GM18502 (cell line): ENCODE results near the gene GSTA2.
A peak's percentile ranks its signal among the peaks of the same experiment; 100 is the strongest.
"Not testable (repeated sequence)": the region's sequence is repeated elsewhere in the genome, so short reads cannot be mapped to it uniquely, and the experiment has no call there.

Experiments used
- ATAC-seq: cut with Tn5 transposase; IDR thresholded peaks from one replicate; pipeline ENCODE4 v1.9.1; 2021; ENCODE audit warnings: mild to moderate bottlenecking; ENCODE audit not compliant: unreplicated experiment, poor library complexity

GSTA2 gene

DNA sequence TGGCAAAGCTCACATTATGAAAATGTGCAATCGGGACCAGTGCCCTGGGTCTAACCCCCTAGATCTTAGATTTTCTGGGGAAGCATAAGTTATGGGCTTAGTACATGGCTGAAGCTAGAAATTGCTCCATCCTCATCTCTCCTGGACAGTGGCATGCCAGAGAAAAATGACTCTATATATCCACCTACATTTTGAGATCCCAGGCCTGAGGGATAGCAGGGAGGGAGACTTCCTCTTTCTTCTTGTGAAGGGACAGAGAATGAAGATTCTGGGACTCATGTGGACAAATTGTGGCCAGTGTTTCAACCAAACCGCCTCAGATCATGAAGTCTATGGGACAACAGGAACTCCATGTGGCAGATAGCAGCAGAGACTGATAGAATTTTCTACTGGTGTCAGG lies 35.4 kb downstream of the GSTA2 start:
- no peak for ATAC-seq

DNA sequence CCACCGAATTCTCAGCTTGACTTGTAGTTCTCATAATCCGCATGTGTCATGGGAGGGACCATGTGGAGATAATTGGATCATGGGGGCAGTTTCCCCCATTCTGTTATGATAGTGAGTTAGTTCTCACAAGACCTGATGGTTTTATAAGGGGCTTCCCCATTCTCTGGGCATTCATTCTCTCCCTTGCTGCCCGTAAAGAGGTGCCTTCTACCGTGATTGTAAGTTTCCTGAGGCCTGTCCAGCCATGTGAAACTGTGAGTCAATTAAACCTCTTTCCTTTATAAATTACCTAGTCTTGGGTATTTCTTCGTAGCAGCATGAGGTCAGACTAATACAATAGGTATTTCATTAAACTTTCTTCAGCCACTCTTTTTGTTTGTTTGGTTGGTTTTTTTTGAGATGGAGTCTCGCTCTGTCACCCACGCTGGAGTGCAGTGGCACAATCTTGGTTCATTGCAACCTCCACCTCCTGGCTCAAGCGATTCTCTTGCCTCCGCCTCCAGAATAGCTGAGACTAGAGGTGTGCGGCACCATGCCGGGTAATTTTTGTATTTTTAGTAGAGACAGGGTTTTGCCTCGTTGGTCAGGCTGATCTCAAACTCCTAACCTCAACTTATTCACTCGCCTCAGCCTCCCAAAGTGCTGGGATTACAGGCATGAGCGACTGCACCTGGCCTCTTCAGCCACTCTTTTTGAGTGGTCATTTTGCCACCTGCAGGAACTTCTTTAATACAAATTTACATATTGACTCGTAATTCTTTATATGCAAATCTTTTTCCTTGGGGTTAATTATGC lies 36.3 kb downstream of the GSTA2 start:
- ATAC-seq = no peak

DNA sequence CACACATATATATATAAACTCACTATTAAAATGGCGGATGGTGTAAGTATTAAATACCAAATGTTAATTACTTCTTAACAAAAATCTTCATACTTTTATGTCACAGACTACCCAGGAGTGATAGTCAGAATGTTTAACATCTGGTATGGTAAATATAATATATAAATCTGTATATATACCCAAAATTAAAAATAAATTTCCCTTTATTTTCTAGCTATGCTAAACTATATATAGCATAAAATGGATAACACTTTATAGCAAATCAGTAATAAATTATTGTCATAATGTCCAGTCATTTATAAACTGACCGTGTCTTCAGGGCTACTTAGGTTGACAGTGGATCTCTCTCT lies 37.1 kb downstream of the GSTA2 start:
- no peak for ATAC-seq

DNA sequence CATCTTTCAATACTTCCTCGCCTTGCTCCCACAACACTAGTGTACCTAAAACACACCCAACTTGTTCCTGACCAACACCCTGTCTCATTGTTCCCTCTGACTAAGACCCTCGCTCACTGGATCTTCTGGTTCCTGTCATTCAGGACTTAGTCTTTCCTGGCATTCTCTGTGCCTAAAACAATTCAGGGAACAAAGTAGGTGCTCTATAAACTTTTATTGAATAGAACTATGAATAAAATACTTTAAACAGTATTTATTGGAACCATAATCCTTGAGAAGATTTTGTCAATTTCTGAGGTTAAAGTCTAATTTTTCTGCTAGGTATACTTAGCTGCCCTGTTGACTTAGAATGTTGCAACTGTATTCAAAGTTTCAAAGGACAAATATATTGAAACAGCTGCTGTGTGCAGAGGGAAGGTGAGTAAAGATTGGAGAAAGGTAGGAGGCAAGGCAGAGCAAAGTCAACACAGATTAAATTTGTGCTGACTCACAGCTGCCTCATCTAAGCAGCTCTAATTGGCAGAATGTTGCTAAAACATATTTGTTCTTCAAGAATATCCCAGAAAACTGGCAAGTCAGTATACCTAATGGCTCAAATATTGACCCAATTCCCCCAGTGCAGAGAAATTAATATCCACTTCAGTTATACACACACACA lies 37.6 kb downstream of the GSTA2 start:
- no peak for ATAC-seq

- no peak for ATAC-seq
These were observed 38.1 kb downstream of the GSTA2 start for GRCh38 chr6:52725143-52725534.

GRCh38 chr6:52724406-52725121 lies 38.7 kb downstream of the GSTA2 start:
- ATAC-seq = peak; percentile 100

DNA sequence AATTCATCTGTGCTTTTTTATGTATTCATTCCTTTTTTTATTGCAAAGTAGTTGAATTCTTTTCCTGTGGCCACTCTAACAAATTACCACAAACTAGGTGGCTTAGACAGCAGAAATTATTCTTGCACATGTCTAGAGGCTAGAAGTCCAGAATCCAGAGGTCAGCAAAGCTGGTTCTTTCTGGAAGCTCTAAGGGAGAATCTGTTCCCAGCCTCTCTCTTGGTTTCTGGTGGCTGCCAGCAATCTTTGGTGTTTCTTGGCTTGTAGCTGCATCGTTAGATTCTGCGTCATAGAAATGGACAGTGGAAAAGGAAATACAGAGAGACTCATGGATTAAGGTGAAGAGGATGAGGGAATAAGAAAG lies 39.3 kb downstream of the GSTA2 start:
- no peak for ATAC-seq

- no peak for ATAC-seq
These were observed 43.0 kb downstream of the GSTA2 start for GRCh38 chr6:52720321-52720720.

DNA sequence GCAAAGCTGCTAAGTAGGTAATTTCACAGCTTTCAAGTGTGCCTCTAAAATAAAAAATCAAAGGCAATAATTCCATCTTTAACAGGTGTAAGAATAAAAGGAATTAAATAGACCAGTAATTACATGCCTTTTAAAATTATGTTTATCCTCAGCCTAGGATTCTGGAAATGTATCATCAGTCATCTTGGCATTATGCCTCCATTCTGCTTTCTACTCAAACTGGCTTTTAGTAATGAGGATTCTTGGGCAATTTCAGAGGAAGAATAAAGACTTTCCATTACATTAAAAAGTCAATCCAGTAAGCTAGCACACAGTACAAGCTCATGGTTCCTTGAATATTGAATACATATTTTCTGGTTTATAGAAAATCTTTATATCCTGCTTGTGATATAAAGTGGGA lies 44.7 kb downstream of the GSTA2 start:
- no peak for ATAC-seq

DNA sequence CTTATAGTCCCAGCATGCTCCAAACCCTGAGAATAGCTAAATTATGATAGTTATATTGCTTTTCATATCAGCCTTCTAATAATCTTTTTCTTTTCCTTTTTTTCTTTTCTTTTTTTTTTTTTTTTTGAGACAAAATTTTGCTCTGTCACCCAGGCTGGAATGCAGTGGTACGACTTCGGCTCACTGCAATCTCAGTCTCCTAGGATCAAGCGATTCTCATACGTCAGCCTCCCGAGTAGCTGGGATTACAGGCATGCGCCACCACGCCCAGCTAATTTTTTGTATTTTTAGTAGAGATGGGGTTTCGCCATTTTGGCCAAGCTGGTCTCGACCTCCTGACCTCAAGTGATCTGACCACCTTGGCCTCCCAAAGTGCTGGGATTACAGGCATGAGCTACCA lies 48.5 kb downstream of the GSTA2 start:
- not testable (repeated sequence) for ATAC-seq

DNA sequence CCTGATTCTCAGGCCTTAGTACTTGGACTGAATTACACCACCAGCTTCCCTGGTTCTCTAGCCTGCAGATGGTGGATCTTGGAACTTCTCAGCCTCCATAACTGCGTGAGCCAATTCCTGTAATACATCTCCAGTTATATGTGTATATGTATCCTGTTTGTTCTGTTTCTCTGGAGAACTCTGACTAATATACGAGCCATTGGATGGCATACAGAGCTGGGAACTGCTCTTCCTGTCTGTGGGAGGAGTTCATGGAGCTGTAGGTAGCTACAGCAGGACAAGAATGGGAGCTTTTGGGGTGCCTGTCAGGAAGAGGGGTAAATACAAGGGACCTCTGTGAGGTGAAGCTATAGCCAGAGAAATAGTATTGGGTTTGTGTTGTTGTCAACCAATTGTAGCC lies 51.1 kb downstream of the GSTA2 start:
- no peak for ATAC-seq

- ATAC-seq = no peak
These were observed 55.2 kb downstream of the GSTA2 start for GRCh38 chr6:52707963-52708680.

DNA sequence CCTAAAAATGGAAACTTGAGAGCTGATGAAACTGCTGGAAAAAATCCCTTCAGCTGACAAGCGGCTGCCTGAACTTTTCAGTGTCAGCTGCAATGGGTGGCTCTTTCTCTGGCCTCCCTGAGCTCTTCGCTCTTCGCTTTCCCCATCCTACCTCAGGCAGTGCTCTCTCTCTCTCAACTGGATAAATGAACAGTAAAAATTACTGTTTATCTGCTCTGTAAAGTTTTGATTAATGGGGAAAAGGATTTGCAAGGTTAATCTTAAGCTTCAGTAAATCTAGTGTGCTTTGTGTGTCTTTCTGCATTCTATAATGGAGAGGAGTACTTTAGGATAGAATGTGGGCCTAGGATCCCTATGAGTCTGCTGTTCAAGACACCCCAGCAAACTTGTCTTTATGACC lies 57.3 kb downstream of the GSTA2 start:
- no peak for ATAC-seq

DNA sequence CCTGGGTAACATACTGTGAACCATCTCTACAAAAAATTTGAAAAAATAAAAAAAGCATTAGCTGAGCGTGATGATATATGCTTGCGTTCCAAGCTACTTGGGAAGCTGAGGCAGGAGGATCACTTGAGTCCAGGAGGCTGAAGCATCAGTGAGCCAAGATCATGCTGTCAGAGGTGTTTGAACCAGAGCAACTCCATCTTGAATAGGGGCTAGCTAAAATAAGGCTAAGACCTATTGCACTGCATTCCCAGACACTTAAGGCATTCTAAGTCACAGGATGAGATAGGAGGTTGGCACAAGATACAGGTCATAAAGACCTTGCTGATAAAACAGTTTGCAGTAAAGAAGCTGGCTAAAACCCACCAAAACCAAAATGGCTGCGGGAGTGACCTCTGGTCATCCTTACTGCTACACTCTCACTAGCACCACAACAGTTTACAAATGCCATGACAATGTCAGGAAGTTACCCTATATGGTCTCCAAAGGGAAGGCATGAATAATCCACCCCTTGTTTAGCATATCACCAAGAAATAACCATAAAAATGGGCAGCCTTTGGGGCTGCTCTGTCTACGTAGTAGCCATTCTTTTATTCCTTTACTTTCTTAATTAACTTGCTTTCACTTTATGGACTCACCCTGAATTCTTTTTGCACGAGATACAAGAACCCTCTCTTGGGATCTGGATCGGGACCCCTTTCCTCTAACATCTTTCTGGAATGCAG lies 58.3 kb downstream of the GSTA2 start:
- not testable (repeated sequence) for ATAC-seq

- no peak for ATAC-seq
These were observed 59.2 kb downstream of the GSTA2 start for GRCh38 chr6:52704060-52704459.
